GM04503 (cell line): Measurements from ENCODE around the gene PNPLA7.

Experiments
- DNase-seq: peaks from one replicate; pipeline ENCODE4 v3.0.0-alpha.2; 2012; ENCODE audit warnings: low read depth

The PNPLA7 gene

GRCh38 chr9:137449931-137450538 lies 100.2 kb downstream of the PNPLA7 start:
- no peak for DNase-seq

GRCh38 chr9:137449081-137449844 lies 100.9 kb downstream of the PNPLA7 start:
- DNase-seq, result no peak

- DNase-seq, result no peak
Measured at GRCh38 chr9:137448602-137448962, 101.6 kb downstream of the PNPLA7 start.

- no peak for DNase-seq
Measured at GRCh38 chr9:137447722-137448601, 102.2 kb downstream of the PNPLA7 start.

- no peak for DNase-seq
Measured at GRCh38 chr9:137446851-137447471, 103.2 kb downstream of the PNPLA7 start.

GRCh38 chr9:137445930-137446431 lies 104.2 kb downstream of the PNPLA7 start:
- DNase-seq, result no peak

GRCh38 chr9:137445275-137445807 lies 104.9 kb downstream of the PNPLA7 start:
- peak; percentile 27 for DNase-seq

GRCh38 chr9:137444106-137444790 lies 106.0 kb downstream of the PNPLA7 start:
- no peak for DNase-seq

GRCh38 chr9:137441935-137442321 lies 108.3 kb downstream of the PNPLA7 start:
- no peak for DNase-seq

- no peak for DNase-seq
Measured at GRCh38 chr9:137441289-137441934, 108.8 kb downstream of the PNPLA7 start, which contains the start of gene ENTPD8. ENTPD8 (minus strand) TSS chr9:137441357; CDS start chr9:137438285, 3,072 bp downstream.

- no peak for DNase-seq
Measured at GRCh38 chr9:137439158-137439714, 111.0 kb downstream of the PNPLA7 start.

- no peak for DNase-seq
Measured at GRCh38 chr9:137438591-137439157, 111.5 kb downstream of the PNPLA7 start.

GRCh38 chr9:137437691-137438590 lies 112.3 kb downstream of the PNPLA7 start:
- DNase-seq, result no peak

GRCh38 chr9:137436761-137437600 lies 113.2 kb downstream of the PNPLA7 start:
- no peak for DNase-seq

- peak; percentile 24 for DNase-seq
Measured at GRCh38 chr9:137435980-137436760, 114.0 kb downstream of the PNPLA7 start.

- DNase-seq, result no peak
Measured at GRCh38 chr9:137435381-137435891, 114.8 kb downstream of the PNPLA7 start.
